Glomerular visceral epithelial cell (primary cell): ENCODE measurements around the gene LIX1L.
A peak's percentile ranks its signal among the peaks of the same experiment; 100 is the strongest.

Source experiments
- DNase-seq: peaks from one replicate; pipeline ENCODE4 v3.0.0-alpha.2; 2016; ENCODE audit errors: extremely low spot score

LIX1L gene

GRCh38 chr1:145985502-145986439 is 28.0 kb upstream of the LIX1L start:
- no peak for DNase-seq

- no peak for DNase-seq
Measured at GRCh38 chr1:145985129-145985501, 27.3 kb upstream of the LIX1L start.

DNA sequence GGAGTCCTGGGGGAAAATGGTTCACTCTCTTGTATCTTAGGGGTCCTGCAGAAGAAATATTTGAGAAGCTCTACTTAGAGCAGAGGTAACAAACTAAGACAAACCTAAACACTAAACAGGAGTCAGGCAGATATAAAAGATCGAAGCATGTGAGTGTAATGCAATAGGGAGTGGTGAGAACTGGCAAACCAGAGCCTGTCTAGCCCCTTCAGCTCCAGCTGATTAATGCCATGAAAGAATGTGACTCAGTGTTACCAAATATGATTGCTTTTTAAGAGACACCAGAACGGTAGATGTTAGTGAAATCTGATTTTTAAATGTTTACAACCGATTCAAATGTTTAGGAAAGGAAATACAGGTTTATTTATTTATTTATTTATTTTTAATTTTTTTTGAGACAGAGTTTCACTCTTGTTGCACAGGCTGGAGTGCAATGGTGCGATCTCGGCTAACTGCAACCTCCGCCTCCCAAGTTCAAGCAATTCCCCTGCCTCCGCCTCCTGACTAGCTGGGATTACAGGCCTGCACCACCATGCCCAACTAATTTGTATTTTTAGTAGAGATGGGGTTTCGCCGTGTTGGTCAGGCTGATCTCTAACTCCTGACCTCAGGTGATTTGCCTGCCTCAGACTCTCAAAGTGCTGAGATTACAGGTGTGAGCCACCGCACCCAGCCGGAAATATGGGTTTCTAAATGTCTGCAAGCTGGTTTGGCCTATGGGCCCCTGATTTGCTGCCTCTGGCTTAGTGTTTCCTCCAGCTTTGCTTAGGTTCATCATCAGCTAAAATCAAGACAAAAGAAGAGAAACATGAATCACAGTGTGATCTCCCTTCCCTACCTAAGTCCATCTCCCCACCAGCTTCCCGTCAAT is 26.4 kb upstream of the LIX1L start:
- no peak for DNase-seq

DNA sequence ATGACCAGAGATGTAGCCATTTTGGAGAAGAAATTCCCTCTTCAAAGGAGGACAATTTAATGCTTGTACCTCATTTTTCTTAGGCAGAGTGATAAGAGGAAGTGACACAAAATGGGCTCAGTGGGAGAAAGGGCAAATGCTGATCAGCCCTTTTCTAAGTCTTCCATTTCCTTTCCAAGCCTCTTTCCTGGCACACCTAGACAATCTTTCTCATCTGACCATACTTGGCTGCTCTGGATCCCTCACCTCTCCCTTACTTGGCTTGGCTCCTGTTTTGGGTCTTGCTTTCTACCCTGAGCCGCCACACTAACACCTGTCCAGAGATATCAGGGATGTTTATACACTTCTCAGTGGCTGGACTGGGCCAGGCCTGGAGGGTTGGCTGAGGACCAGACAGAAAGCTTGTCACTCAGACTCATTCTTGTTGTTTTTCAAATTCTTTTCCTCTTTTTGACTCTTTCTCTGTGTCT is 25.4 kb upstream of the LIX1L start:
- no peak for DNase-seq

GRCh38 chr1:145982010-145982723 is 24.4 kb upstream of the LIX1L start:
- no peak for DNase-seq

GRCh38 chr1:145980457-145980994 is 22.7 kb upstream of the LIX1L start:
- DNase-seq, result no peak

DNA sequence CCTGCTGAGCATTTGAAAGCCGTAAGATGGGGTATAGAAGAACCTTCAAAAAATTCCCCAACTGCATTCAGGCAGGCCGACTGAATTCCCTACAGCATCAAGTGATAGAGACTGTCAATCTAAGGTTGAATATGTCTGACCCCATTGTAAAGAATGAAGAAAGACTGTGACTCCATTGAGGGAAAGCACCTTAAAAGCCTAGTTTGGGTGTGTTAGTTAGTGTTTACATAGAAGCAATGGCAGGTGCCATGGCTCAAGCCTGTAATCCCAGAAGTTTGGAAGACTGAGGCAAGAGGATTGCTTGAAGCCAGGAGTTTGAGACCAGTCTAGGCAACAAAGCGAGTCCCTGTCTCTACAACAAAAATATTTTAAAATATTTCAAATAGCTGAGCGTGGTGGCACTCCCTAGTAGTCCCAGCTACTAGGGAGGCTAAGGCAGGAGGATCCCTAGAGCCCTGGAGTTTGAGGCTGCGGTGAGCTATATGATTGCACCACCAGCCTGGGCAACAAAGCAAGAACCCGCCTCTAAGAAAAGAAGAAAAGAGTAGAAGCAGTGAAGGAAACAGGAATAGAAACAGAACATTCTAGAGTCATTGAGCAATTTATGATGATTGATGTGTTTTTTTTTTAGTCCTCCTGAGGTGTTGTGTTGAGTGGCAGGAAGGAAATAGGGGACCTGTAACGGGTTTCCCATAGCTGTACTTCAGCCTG is 22.1 kb upstream of the LIX1L start:
- DNase-seq, result no peak

- DNase-seq, result peak; percentile 99
Measured at GRCh38 chr1:145978854-145979745, 21.3 kb upstream of the LIX1L start.

GRCh38 chr1:145978471-145978853 is 20.6 kb upstream of the LIX1L start:
- DNase-seq, result no peak

GRCh38 chr1:145977486-145978470 is 20.0 kb upstream of the LIX1L start:
- peak; percentile 82 for DNase-seq

DNA sequence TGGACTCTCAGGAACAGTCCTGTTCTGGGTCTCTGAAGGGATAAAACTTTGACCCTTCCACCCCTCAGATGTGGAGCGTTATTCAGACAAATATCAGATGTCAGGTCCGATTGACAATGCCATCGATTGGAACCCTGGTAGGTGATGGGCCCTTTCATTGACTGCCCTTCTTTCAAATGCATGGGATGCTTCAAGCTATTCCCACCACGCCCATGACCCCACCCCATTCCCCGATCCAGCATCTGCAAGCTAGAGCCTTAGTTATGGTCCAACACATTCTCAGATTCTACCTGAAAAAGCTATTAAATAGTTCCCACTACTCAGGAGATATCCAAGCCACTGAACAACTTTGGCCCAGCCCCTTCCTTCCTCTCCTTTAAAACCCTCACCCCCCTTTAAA is 19.2 kb upstream of the LIX1L start:
- DNase-seq, result no peak

DNA sequence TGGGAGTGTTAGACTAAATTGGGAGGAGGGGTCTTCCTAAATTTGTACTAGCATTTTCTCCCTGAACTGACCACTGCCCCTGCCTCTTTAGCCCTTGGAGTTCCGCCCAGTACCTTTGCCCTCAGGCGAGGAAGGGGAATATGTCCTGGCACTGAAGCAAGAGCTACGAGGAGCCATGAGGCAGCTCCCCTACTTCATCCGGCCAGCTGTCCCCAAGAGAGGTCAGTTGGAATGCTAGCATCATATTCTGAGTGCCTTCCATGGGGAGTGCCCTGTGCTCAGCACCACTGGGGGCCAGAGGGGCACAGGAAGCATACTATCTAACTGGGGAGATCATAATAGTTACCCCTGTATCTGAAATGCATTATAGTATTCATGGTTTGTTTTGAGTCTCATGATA is 17.4 kb upstream of the LIX1L start:
- no peak for DNase-seq

GRCh38 chr1:145974721-145975120 is 16.9 kb upstream of the LIX1L start:
- no peak for DNase-seq

GRCh38 chr1:145972580-145972979 is 14.8 kb upstream of the LIX1L start:
- no peak for DNase-seq

- no peak for DNase-seq
Measured at GRCh38 chr1:145967288-145967687, 9.5 kb upstream of the LIX1L start.

DNA sequence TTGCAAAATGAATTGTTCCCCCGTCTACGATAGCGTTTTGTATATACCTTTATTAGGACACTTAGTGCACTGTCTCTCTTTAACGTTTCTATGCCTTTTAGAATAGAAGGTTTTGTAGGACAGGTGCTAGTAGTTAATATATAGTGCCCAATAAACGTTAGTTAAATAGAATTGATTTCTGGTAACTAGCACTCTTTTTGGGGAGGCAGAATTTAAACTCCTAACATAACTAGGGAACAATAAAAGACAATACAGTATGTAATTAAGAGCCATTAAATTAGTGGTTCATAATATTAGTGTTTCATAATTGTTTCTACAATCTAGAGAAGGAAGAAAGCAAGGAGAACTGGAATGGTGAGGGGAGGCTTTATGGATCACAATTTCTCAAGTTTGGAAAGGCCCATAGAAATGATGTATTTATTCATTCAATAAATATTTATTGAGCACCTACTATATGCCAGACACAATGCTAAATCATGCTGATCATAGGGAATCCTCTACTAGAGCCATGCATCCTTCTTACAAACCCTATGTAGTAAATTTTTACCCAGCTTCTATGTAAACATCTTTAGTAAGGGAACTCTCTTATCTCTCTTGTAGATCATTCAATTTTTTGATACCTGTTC is 7.4 kb upstream of the LIX1L start:
- no peak for DNase-seq

GRCh38 chr1:145964328-145965118 is 6.7 kb upstream of the LIX1L start, which contains the start of the genes ANKRD34A and POLR3GL:
Gene ANKRD34A (minus strand): TSS chr1:145964575. CDS start chr1:145961759, 2,816 bp downstream.
Gene POLR3GL (plus strand): TSS chr1:145964690. CDS start chr1:145974866, 10,176 bp downstream.
- peak; percentile 97 for DNase-seq
